Osteoblast (primary cell): ENCODE results near the gene PASK. TPM values are rescaled to one million over a fixed set of nuclear protein-coding genes. Genes with fewer than 3 reads are reported as not detected.
"Not testable (repeated sequence)": the region's sequence is repeated elsewhere in the genome, so short reads cannot be mapped to it uniquely, and the experiment has no call there.

Experiments
- DNase-seq: peaks from one replicate; pipeline ENCODE4 v3.0.0; 2011; ENCODE audit warnings: low spot score, mixed read lengths; ENCODE audit not compliant: insufficient read length; ENCODE audit errors: missing footprints
- H2AFZ ChIP-seq: 2 replicates; pipeline ENCODE4 v1.6.0; 2011; ENCODE audit warnings: mild to moderate bottlenecking, low read length
- H3K27ac ChIP-seq: 2 replicates; pipeline ENCODE4 v1.5.1; 2011; ENCODE audit warnings: mild to moderate bottlenecking, low read depth, low read length, moderate library complexity
- H3K27me3 ChIP-seq: 2 replicates; pipeline ENCODE4 v1.6.0; 2012; ENCODE audit warnings: mild to moderate bottlenecking, control low read depth, inconsistent platforms, low read length, moderate library complexity; ENCODE audit not compliant: insufficient read depth
- H3K36me3 ChIP-seq: 2 replicates; pipeline ENCODE4 v1.5.1; 2011; ENCODE audit warnings: mild to moderate bottlenecking, low read length, control low read depth, moderate library complexity; ENCODE audit not compliant: insufficient read depth
- H3K4me1 ChIP-seq: 2 replicates; pipeline ENCODE4 v1.5.1; 2011; ENCODE audit warnings: mild to moderate bottlenecking, low read length, control low read depth, moderate library complexity; ENCODE audit not compliant: insufficient read depth
- H3K4me2 ChIP-seq: 2 replicates; pipeline ENCODE4 v1.6.0; 2011; ENCODE audit warnings: mild to moderate bottlenecking, low read length; ENCODE audit not compliant: insufficient read depth
- H3K4me3 ChIP-seq: fragments of 200-600 bp; sonication (generic); 3 replicates; pipeline ENCODE4 v1.5.1; 2012; ENCODE audit warnings: mild to moderate bottlenecking, low read length, inconsistent platforms; ENCODE audit not compliant: insufficient read depth
- H3K79me2 ChIP-seq: 2 replicates; pipeline ENCODE4 v1.6.0; 2012; ENCODE audit warnings: mild to moderate bottlenecking, low read length, control low read depth, inconsistent platforms; ENCODE audit not compliant: insufficient read depth
- H3K9me3 ChIP-seq: 2 replicates; pipeline ENCODE4 v1.5.1; 2011; ENCODE audit warnings: low read depth, low read length, control low read depth
- H4K20me1 ChIP-seq: 2 replicates; pipeline ENCODE4 v1.6.0; 2012; ENCODE audit warnings: mild to moderate bottlenecking, low read length, control low read depth; ENCODE audit not compliant: insufficient read depth
- CTCF ChIP-seq: IDR thresholded peaks from 2 replicates; pipeline ENCODE4 v1.5.1; 2011; ENCODE audit warnings: mild to moderate bottlenecking, low read depth, low read length, moderate library complexity; ENCODE audit errors: extremely low read depth
- total RNA-seq: library from RNA; depleted of rRNA; stranded (reverse); fragments of >200 nt; gene quantifications from 2 replicates; pipeline ENCODE4 v1.2.3, GENCODE V29; 2012

The PASK gene
- total RNA-seq, 1 donor: 5.8 TPM

- H3K36me3 ChIP-seq: peaks cover 78% of the 10 kb centered on the region
- no peaks in the 10 kb centered on the region for H3K27me3 ChIP-seq
- TF ChIP-seq CTCF: no peak
- no peak overlapping the region for H3K4me3 ChIP-seq
- no peak for DNase-seq
- no peaks in the 10 kb centered on the region for H3K9me3 ChIP-seq
- no peaks in the 10 kb centered on the region for H4K20me1 ChIP-seq
- peaks cover 35% of the 10 kb centered on the region for H3K79me2 ChIP-seq
- no peak overlapping the region for H3K27ac ChIP-seq
- H2AFZ ChIP-seq: no peak overlapping the region
- peaks cover 2% of the 10 kb centered on the region for H3K4me1 ChIP-seq
- no peak overlapping the region for H3K4me2 ChIP-seq
Observed at GRCh38 chr2:241095594-241096290, 53.5 kb downstream of the PASK start.

- no peaks in the 10 kb centered on the region for H3K9me3 ChIP-seq
- TF ChIP-seq CTCF: no peak
- H3K27me3 ChIP-seq: no peaks in the 10 kb centered on the region
- H3K27ac ChIP-seq: no peak overlapping the region
- H3K79me2 ChIP-seq: peaks cover 27% of the 10 kb centered on the region
- no peaks in the 10 kb centered on the region for H3K4me1 ChIP-seq
- no peak overlapping the region for H3K4me2 ChIP-seq
- peaks cover 86% of the 10 kb centered on the region for H3K36me3 ChIP-seq
- H3K4me3 ChIP-seq: no peak overlapping the region
- no peak for DNase-seq
- H2AFZ ChIP-seq: no peak overlapping the region
- H4K20me1 ChIP-seq: no peaks in the 10 kb centered on the region
Observed at GRCh38 chr2:241094924-241095420, 54.3 kb downstream of the PASK start.

- no peak overlapping the region for H3K4me3 ChIP-seq
- H3K27me3 ChIP-seq: no peaks in the 10 kb centered on the region
- H4K20me1 ChIP-seq: no peaks in the 10 kb centered on the region
- no peak for DNase-seq
- peaks cover 86% of the 10 kb centered on the region for H3K36me3 ChIP-seq
- H3K79me2 ChIP-seq: peaks cover 19% of the 10 kb centered on the region
- H3K27ac ChIP-seq: no peak overlapping the region
- H2AFZ ChIP-seq: no peak overlapping the region
- no peak overlapping the region for H3K4me2 ChIP-seq
- no peaks in the 10 kb centered on the region for H3K4me1 ChIP-seq
- TF ChIP-seq CTCF: no peak
- no peaks in the 10 kb centered on the region for H3K9me3 ChIP-seq
Observed at GRCh38 chr2:241094172-241094571, 55.1 kb downstream of the PASK start.

- H4K20me1 ChIP-seq, DNase-seq, H3K27me3 ChIP-seq, H3K4me1 ChIP-seq, H3K4me2 ChIP-seq, H3K27ac ChIP-seq, H2AFZ ChIP-seq, H3K4me3 ChIP-seq, H3K9me3 ChIP-seq: not testable (repeated sequence)
- H3K79me2 ChIP-seq: peaks cover 12% of the 10 kb centered on the region
- peaks cover 90% of the 10 kb centered on the region for H3K36me3 ChIP-seq
Observed at GRCh38 chr2:241093133-241093781, 56.0 kb downstream of the PASK start.
